Germinal center (tissue), 1 donor: ENCODE measurements around the gene FKBP2.
"Not testable (repeated sequence)": the region's sequence is repeated elsewhere in the genome, so short reads cannot be mapped to it uniquely, and the experiment has no call there.

ENCODE experiments used
- DNase-seq: peaks from one replicate; pipeline ENCODE4 v3.0.0; 2012; ENCODE audit warnings: mixed read lengths, low spot score

FKBP2 gene

DNA sequence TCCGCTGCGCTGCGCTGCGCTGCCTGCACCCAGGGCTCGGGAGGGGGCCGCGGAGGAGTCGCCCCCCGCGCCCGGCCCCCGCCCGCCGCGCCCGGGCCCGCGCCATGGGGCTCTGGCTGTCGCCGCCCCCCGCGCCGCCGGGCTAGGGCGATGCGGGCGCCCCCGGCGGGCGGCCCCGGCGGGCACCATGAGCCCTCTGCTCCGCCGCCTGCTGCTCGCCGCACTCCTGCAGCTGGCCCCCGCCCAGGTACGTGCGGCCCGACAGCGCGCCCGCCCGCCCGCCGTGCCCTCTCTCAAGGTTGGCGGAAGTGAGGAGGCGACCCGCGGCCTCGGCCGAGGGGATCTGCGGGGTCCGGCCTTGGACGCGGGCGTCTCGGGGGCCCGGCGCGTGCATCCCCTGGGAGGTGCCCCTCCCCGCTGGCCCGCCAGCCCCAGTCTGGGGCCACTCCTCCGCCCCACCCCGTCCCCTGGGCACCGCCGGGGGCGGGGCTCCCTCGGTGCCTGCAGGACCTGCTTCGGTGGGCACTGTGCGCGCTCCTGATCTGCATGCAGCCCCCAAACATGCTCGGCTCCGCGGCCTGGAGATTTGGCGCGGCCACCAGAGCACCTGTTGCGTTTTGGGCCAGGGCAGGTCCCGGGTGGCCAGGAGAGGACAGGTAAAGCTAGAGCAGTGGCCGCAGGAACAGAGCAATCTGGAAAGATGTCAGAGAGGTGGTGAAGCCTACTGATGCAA lies 6.1 kb upstream of the FKBP2 start:
- DNase-seq: peak; percentile 52

DNA sequence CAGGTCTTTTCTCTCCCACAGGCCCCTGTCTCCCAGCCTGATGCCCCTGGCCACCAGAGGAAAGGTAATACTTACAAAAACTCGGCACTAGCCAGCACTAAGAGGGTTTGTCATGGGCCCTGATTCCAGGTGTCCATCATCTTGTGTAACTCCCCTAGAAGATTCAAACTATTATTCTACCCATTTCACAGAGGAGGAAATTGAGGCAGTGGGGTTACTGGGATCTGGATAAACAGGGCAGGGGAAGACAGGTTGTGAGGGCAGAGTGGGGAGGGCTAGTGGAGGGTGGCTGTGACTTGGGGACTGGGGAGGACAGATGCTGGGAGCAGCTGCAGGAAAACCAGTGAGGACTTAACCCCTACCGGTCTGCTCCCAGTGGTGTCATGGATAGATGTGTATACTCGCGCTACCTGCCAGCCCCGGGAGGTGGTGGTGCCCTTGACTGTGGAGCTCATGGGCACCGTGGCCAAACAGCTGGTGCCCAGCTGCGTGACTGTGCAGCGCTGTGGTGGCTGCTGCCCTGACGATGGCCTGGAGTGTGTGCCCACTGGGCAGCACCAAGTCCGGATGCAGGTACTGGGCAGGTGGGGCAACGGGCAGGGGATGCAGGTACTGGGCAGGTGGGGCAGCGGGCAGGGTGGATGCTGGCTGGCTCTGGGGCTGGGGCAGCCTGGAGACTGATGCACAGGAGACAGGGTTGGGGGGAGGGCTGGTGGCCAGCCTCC lies 5.3 kb upstream of the FKBP2 start:
- DNase-seq: no peak

DNA sequence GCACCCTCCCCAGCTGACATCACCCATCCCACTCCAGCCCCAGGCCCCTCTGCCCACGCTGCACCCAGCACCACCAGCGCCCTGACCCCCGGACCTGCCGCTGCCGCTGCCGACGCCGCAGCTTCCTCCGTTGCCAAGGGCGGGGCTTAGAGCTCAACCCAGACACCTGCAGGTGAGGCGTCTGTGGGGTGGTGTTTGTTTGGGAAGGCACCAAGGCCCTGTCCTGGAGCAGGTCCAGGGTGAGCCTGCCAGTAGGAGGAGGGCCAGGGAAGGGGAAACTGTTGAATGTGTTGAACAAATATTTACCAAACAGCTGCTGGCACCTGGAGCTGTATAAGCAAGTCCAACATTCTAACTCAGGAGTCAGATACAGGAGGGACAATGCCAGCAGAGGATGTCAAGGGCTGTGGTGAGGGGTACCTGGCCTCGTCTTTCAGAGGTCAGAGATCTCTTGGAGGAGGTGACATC lies 3.4 kb upstream of the FKBP2 start:
- DNase-seq: no peak

DNA sequence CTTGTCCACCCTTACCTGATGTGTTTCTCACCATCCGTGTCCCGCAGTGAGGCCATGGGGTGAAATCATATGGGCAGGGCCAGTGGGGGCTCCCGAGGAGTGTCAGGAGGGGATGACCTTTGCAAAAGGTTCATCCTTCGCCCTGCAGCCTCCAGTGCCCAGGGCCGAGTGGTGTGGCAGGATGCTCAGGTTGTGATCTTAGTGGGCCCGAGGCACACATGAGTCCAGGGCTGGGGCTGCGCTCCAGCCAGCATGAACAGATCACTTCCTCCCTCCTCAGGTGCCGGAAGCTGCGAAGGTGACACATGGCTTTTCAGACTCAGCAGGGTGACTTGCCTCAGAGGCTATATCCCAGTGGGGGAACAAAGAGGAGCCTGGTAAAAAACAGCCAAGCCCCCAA lies 2.8 kb upstream of the FKBP2 start:
- no peak for DNase-seq

DNA sequence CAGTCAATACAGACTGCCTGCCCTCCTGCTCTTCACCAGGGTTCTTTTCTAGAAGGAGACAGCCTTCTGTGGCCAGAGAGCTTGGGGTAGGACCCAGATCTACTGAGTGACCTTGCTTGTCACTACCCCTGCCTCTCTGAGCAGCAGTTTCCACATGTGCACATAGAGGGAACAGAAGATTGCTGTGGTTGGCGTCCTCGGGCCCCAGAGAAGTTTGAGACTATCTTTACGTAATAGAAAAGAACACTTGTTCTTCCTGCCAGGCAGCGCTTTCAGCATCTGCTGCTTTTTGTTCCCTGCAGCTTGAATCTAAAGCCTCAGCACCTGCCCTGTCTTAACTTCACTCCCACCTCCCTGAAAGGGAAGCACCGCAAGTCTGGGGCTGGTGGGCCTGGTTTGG lies 1.9 kb upstream of the FKBP2 start:
- no peak for DNase-seq

DNA sequence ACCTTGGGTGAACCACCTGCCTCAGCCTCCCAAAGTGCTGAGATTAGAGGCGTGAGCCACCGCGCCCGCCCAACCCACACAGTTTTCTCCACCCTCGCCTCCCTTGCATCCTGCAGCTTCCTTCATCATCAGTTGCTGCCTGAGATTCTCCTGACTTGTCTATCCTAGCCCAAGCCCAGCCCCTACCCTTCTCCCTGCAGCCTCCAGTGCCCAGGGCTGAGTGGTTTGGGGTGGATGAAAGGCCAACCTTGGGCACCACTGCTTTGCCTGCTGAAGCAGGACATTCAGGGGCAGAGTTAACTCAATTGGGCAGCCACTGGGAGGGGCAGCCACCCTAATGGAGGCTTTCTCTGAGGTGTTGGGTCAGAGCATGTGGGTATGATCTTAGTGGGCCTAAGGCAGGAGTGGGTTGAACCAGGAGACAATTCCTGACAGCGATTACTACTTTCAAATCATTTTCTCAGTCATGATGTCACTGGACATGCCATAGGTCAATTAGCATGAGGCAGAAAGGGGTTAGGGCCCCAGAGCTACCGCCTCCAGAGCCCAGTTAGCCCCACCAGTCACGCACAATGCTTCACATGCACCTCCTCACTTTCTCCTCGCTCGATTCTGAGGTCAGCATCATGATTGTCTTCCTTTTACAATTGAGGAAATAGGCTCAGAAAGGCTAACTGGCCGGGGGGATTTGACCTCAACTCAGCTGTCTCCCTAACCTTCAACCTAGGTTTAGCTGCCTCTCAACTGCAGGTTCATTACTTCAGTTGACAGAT lies 1.0 kb upstream of the FKBP2 start:
- no peak for DNase-seq

DNA sequence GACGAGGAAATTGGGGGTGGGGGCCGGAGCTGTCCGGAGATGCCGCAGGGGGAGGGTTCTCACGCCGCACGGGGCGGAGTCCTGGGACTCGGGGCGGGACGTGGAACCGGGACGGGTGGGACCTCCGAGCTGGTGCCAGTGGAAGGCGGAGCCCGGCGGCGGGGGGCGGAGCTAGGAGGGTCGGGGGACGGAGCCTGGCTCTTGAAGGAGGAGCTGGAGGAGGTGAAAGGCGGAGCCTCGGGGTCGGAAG lies 271 bp downstream of the FKBP2 start:
- DNase-seq: peak; percentile 96

DNA sequence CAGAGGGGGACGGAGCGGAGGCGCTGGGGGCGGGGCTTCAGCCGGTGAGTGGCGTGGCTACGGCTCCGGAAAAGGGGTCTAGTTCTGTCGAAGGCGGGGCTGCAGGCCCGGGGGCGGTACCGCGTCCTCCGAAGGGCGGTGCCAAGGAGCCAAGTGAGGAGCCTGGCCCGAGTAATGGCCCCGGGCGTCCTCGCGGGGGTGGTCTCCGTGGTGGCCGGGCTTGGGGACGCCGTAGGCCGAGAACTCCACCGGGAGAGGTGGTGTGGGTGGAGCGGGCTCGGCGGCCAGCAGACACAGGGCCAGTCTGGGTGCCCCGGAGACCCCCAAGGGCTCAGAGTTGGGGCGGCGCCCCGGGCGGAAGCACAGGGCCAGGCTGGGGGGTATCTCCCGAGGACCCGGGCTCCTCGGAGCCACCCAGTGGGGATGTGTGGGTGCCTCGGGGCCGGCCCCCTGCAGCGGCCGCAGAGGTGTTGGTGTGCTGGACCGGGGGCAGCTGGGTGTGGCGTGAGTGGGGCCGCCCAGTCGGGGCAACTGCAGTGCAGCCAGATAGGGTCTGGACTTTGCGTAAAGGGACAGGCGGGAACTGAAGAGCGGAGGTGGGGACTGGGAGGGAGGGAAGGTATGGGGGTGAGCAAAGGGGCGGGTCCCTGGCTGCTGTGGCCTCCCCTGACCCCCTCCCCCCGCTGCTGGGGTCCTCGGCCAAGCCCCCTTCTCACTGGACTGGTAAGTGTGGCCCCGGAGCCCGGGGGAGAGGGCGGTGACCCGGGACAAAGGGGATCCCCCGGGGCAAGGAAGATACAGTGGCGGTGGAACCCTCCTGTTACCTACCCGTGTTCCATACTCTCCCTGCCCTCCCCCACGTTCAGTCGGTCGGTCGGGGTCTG lies 838 bp downstream of the FKBP2 start:
- DNase-seq: peak; percentile 30

DNA sequence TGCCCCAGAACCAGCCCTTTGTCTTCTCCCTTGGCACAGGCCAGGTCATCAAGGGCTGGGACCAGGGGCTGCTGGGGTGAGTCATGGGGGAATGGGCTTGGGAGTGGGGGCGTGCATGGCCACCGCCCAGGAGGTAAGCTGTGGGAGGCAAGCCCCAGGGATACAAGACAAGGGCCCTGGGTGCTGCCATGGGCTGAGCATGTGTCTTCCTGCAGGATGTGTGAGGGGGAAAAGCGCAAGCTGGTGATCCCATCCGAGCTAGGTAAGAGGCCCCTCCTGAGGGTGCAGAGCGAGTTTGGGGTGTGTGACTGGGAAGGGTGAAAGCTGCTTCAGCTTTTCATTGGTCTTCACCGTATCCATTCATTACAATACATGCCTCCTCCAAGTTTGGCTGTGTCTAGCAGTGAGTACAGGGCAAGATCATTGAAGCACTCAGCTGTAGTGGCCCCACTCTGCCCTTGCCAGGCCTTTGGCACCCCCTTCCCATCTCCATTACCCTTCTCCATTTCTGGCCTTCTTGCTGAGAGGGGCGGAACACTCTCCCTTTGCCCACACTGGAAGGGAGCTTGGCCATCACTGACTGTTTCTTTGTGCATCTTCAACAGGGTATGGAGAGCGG lies 2.5 kb downstream of the FKBP2 start:
- no peak for DNase-seq

DNA sequence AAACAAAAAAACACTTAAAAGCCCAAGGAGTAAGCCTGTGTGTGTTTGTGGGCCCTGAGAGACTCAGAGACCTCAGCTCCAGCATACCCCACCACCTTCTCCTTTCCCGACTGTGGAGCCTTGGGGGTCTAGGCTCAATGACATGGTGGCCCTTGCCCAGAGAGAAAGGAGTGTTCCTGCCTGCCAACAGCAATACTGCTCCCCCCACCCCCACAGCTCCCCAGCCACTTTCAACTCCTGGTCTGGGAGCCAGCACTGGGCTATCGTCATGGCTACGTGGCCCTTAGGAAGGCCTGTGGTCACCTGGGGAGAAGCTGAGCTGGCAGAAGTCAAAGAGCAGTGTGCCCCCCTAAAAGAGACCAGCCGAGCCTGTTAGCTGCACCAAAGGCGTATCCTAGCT lies 3.2 kb downstream of the FKBP2 start:
- DNase-seq: no peak

DNA sequence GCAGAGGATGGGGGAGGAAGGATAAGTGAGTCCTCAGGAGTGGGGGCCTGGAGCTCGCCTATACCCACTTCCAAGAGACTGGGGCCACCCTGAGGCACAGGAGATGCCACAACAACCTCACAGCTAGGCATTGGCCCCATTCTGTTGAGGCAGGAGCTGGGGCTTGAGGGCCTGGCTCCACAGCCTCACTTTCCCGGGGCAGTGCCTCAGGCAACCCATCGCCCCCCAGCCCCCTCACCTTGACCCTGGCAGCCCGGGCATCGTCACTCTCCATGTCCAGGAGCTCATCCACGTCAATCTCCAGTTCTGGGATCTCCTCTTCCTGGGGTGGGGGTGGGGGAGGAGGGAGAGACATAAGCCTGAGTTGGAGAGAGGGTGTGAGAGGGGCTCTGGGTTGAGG lies 4.1 kb downstream of the FKBP2 start:
- no peak for DNase-seq

DNA sequence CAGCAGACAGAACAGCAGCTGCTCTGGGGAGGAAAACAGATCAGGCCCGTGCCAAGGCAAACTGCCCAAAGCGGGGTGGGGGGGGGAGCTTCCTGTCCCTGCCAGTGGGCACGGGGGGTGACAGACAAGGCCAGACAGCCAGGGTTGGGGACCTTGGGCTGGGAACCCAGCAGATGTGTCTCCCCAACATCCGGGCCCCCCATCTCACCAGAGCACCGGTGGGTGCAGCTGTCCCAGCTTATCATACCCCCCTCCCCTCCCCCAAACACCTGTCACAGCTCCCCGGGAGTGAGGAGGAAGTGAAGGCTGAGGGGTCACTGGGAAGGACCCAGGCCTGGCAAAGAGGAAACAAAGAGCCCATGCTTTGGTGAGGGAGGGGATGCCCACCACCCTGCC lies 4.5 kb downstream of the FKBP2 start:
- peak; percentile 56 for DNase-seq

DNA sequence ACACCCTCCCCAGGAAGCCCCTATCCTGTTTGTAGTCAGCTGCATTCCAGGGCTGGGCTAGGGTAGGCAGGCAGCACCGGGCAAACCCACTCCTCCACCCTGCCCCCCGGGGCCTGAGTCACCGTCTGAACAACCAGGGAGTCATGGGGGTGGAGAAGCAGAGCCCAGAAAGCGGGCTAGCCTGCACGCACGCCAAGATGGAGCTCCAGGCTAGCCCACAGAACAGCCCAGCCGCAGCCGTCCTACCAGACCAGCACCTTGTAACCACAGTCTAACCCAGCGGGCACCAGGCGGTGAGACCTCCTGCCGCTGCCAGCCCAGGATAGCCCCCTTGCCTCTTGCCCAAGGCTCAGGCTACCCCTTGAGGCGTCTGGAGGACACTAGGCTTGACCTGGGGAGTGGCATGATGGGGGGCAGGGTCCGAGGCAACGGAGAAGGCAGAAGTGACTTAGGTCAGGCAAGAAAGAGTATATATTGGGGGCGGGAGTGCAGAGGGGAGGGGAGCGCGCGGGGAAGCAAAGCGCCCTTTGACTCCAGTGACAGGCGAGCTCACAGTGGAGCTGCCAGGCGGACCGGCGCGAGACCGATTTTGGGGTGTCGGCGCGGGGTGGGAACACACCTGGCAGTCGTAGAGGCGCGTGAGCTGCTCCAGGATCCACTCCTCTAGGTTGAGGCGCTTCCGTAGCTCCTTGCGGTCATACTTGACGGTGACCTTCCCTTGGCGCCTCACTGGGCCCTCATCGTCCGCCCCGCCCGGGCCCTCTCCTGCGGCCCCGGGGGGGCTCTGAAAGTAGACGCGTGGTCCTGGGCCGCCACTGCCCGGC lies 5.1 kb downstream of the FKBP2 start:
- peak; percentile 47 for DNase-seq

DNA sequence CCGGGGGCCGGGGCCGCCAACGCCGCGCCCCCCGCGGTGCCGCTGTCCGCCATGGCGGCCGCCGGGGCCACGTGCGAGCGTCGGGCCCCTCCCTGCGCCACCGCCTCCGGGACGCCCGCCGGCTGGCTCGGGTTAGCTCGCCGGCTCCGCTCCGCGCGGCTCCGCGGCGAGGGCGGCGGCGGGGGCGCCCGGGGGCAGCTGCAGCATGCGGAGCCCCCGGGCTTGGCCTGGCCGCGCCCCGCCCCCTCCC lies 5.7 kb downstream of the FKBP2 start:
- not testable (repeated sequence) for DNase-seq

DNA sequence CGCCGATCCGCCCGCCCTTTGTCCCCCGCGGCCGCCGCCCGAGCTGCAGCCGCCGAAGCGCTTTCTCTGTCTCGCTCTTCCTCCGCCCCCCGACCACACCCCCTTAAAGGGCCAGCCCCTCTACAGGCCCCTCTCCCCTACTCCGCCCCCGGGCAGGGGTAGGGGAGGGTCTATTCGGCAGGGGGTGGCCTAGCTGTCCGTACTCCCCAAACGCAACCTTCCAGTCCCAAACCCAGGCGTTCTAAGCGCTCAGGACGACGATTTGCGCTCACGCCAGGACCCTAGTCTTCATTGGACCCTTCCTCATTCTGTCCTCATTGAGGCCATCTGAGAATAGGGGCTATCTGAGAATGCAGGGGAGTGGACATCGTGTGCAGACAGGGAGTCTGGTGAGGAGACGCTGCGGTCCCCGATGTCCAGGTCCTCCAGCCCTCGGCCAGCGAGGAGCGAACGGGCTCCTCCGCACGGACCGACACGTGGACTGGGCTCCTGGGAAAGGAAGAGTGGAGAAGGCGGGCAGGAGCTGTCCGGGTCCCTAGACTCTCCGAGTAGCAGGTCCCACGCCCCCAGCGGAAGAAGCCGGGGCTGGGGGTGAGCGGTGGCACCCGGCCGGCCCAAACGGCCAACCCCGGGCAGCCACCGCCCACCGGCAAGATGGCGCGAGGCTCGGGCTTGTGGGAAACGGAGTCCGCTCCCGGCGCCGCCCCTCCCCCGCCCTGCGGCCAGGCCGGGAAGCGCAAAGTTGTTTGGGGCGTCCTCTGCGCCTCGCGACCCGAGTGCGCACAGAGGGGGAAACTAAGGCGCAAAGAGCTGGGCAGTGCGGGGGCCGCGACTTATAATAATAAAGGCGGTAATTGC lies 6.2 kb downstream of the FKBP2 start, which contains the start of gene PPP1R14B:
PPP1R14B (minus strand) TSS at position 73 of the 858 bp plus-strand sequence. CDS start 270 bp downstream, outside the sequence.
- peak; percentile 83 for DNase-seq

DNA sequence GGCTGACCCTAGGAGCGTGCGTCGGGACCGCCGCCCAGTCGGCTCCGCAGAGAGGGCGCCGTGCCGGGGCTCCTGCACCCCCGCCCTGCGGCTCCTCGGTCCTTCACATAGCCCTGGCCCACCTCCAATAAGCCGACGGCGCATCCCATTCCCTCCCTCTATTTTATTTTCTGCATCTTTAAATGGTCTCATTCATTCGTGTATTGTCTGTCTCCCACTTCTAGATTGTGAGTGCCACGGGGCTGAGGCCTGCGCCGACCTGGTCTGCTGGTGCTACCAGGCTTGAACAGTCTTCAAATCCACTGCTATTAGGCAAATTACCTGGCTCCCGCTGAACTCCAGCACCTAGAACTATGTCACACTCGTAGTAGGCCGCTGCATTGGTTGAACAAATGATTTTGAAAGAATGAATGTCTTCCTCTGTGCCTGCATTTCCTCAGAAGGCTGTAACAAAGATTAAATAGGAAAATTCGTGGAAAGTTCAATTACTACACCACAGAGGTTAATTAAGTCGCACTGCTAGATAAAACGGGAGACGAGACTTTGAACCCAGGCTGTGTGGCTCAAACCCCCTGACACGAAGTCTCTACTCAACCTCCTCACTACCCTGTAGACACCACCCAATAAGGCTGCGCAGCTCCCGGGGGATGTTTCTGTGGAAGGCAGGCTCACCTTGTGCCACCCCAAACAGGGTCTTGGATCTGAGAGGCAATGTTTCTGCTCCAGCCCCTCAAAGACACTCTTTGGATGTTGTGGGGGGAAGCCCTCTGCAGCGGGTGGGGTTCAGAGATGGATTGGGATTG lies 7.0 kb downstream of the FKBP2 start:
- no peak for DNase-seq

DNA sequence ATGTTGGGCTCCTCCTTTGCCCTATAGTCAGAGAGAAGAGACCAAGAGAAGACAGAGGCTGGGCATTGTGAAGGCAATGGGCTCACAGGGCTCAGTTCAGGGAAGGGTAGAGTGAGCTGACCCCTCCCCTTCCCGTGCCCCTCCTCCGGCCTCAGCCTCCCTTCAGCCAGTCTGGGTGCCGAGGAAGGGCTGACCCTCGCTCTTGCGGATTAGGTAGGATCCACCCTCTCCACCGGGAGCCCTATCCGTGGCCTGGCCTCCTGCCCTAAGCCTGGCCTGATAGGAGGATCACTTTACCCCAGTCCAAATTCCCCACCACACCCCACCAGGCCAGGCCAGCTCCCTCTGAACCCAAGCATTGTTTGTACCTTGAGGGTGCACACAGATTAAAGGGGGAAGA lies 7.7 kb downstream of the FKBP2 start:
- DNase-seq: no peak

DNA sequence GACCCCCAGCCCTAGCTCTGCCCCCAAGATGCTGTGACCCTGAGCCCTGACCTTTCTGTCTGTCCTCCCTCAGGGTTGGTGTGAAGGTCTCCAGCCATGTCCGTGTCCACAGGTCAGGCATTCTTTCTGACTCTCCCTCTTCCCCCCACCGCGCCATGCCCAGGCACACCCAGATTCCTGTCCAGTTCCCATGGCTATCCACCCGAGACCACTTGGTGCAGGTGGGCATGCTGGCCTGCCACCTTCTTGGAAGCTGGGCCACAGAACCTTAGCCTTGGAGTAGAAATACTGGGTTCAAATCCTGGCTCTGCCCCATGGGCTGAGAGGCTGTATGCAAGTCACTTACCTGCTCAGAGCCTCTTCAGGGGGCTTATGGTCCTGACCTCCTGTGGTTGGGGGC lies 8.1 kb downstream of the FKBP2 start:
- no peak for DNase-seq
